ENCODE data around the gene NR1D1. TPM values are rescaled to one million over a fixed set of nuclear protein-coding genes. Genes with fewer than 3 reads are reported as not detected.

NR1D1 gene
- total RNA-seq, 1 donor from 2014 or later: 5.5 TPM

DNA sequence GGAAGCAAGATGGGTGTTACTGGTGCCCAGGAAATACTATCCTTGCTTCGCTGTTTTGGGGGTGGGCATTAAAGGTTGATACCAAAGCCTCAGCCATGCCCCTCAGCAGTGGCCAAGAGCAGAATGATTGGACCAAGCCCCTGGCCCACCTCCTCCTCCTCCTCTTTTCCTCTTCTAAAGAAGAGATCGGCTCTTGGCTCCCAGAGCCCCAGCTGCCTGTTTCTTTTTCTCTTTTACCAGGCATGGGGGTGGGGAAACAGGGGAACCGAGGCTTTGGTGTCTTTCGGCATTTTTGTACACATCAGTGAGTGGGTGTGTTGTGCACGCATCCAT, 31.8 kb downstream of the NR1D1 start:
- no peak for DNase-seq
- peak overlapping the region; percentile 77 for H3K27ac Mint-ChIP-seq
- intact Hi-C loops (cut with micrococcal nuclease): no loop called here
- POLR2A ChIA-PET: interaction anchor here (1.0 to 2.0 kb wide), 3 partner anchors 14 to 32 kb away, joined by 3 to 10 read pairs (median 4); partner anchors contain the start of genes MED24 and NR1D1
- H3K27me3 Mint-ChIP-seq: no peaks in the 10 kb centered on the region
- CTCF ChIA-PET: interaction anchor here (1.0 to 2.6 kb wide), 3 partner anchors 18 to 44 kb away, joined by 3 to 11 read pairs (median 3); no protein-coding TSS in a partner anchor
- peaks cover 69% of the 10 kb centered on the region for H3K4me1 Mint-ChIP-seq
- H3K4me3 Mint-ChIP-seq: peak overlapping the region; percentile 86
- no peaks in the 10 kb centered on the region for H3K9me3 Mint-ChIP-seq
- no peaks in the 10 kb centered on the region for H3K36me3 Mint-ChIP-seq (ENCODE audit: low read depth)
- peak; percentile 14 for ATAC-seq (ENCODE audit: low read depth)
- TF ChIP-seq, protein P1, sequence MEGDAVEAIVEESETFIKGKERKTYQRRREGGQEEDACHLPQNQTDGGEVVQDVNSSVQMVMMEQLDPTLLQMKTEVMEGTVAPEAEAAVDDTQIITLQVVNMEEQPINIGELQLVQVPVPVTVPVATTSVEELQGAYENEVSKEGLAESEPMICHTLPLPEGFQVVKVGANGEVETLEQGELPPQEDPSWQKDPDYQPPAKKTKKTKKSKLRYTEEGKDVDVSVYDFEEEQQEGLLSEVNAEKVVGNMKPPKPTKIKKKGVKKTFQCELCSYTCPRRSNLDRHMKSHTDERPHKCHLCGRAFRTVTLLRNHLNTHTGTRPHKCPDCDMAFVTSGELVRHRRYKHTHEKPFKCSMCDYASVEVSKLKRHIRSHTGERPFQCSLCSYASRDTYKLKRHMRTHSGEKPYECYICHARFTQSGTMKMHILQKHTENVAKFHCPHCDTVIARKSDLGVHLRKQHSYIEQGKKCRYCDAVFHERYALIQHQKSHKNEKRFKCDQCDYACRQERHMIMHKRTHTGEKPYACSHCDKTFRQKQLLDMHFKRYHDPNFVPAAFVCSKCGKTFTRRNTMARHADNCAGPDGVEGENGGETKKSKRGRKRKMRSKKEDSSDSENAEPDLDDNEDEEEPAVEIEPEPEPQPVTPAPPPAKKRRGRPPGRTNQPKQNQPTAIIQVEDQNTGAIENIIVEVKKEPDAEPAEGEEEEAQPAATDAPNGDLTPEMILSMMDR (IDR thresholded peaks at IDR 0.05): no peak

- TF ChIP-seq, protein P1 (IDR thresholded peaks at IDR 0.05): no peak
- peak overlapping the region; percentile 86 for H3K4me3 Mint-ChIP-seq
- intact Hi-C loops (cut with micrococcal nuclease): no loop called here
- ChIA-PET CTCF (interaction anchor here (1.0 to 2.6 kb wide), 3 partner anchors 18 to 45 kb away, joined by 3 to 11 read pairs (median 3); no protein-coding TSS in a partner anchor), POLR2A (interaction anchor here (1.5 to 2.0 kb wide), 2 partner anchors 14 to 22 kb away, joined by 3 to 10 read pairs; partner anchors contain the start of gene MED24)
- H3K27me3 Mint-ChIP-seq: no peaks in the 10 kb centered on the region
- H3K27ac Mint-ChIP-seq: peak overlapping the region; percentile 77
- H3K9me3 Mint-ChIP-seq: no peaks in the 10 kb centered on the region
- H3K4me1 Mint-ChIP-seq: peaks cover 72% of the 10 kb centered on the region
- no peaks in the 10 kb centered on the region for H3K36me3 Mint-ChIP-seq (ENCODE audit: low read depth)
- DNase-seq (no peak), ATAC-seq (ENCODE audit: low read depth) (no peak)
Measured at GRCh38 chr17:40068129-40068581, 32.2 kb downstream of the NR1D1 start.

GRCh38 chr17:40067710-40068109, 32.7 kb downstream of the NR1D1 start:
- Mint-ChIP-seq H3K27ac (no peak overlapping the region), H3K27me3 (no peaks in the 10 kb centered on the region), H3K36me3 (ENCODE audit: low read depth) (no peaks in the 10 kb centered on the region), H3K4me1 (peaks cover 72% of the 10 kb centered on the region), H3K4me3 (no peak overlapping the region), H3K9me3 (no peaks in the 10 kb centered on the region)
- DNase-seq (no peak), ATAC-seq (ENCODE audit: low read depth) (no peak)
- TF ChIP-seq, protein P1 (IDR thresholded peaks at IDR 0.05): no peak
- intact Hi-C loops (cut with micrococcal nuclease): no loop called here
- POLR2A ChIA-PET: interaction anchor here (1.1 kb wide), 1 partner anchor 56 kb away, joined by 3 read pairs; no protein-coding TSS in a partner anchor
- CTCF ChIA-PET: interaction anchor here (1.6 to 3.8 kb wide), 4 partner anchors 8 to 54 kb away, joined by 4 to 37 read pairs (median 10); no protein-coding TSS in a partner anchor

GRCh38 chr17:40065769-40066510, 34.4 kb downstream of the NR1D1 start:
- CTCF ChIA-PET: interaction anchor here (0.9 to 3.8 kb wide), 6 partner anchors 9 to 126 kb away, joined by 3 to 43 read pairs (median 7); no protein-coding TSS in a partner anchor
- TF ChIP-seq, protein P1 (IDR thresholded peaks at IDR 0.05): no peak

More at GRCh38 chr17:40065769-40066510, 34.4 kb downstream of the NR1D1 start:
- H3K4me3 Mint-ChIP-seq: no peak overlapping the region
- DNase-seq: no peak
- H3K36me3 Mint-ChIP-seq (ENCODE audit: low read depth): no peaks in the 10 kb centered on the region
- intact Hi-C loops (cut with micrococcal nuclease): no loop called here
- no peaks in the 10 kb centered on the region for H3K27me3 Mint-ChIP-seq
- H3K4me1 Mint-ChIP-seq: peaks cover 71% of the 10 kb centered on the region
- ATAC-seq (ENCODE audit: low read depth): no peak
- H3K27ac Mint-ChIP-seq: no peak overlapping the region
- no peaks in the 10 kb centered on the region for H3K9me3 Mint-ChIP-seq
- POLR2A ChIA-PET: interaction anchor here (0.5 to 0.6 kb wide), 2 partner anchors 12 to 99 kb away, joined by 3 to 5 read pairs; no protein-coding TSS in a partner anchor

Data from activated B cell treated with CpG ODN at 0.5 μM for 24 hours (primary cell).